HepG2 (cell line): ENCODE results near the gene ELF2. TPM values are rescaled to one million over a fixed set of nuclear protein-coding genes. Genes with fewer than 3 reads are reported as not detected.

Experiments
- GPN1 ChIP-seq: sonication (generic); formaldehyde crosslinking; IDR thresholded peaks from 2 replicates; pipeline ENCODE4 v1.5.1; 2020; ENCODE audit warnings: missing genetic modification reagents, borderline replicate concordance
- HNF4G ChIP-seq, 2 experiments: sonication (generic) in 1 of 2; formaldehyde crosslinking in 1 of 2; IDR thresholded peaks; 2 replicates each; pipeline versions ENCODE4 v1.4.0 to v1.6.1; 2011 to 2020; ENCODE audit warnings: borderline replicate concordance in 2 of 2, low read depth in 2 of 2, mild to moderate bottlenecking in 2 of 2, low read length in 1 of 2, missing genetic modification reagents in 1 of 2, moderate library complexity in 1 of 2
- NAIF1 ChIP-seq: sonication (generic); formaldehyde crosslinking; IDR thresholded peaks from 2 replicates; pipeline ENCODE4 v1.5.0; 2020; ENCODE audit warnings: mild to moderate bottlenecking, missing genetic modification reagents, borderline replicate concordance
- RAD21 ChIP-seq: fragments of 450-650 bp; formaldehyde crosslinking; IDR thresholded peaks from 2 replicates; pipeline ENCODE4 v1.5.0; 2020; ENCODE audit warnings: mild to moderate bottlenecking
- ZBTB21 ChIP-seq: sonication (generic); formaldehyde crosslinking; IDR thresholded peaks from 2 replicates; pipeline ENCODE4 v1.4.0; 2020; ENCODE audit warnings: missing genetic modification reagents
- ZFP90 ChIP-seq: sonication (generic); formaldehyde crosslinking; IDR thresholded peaks from 2 replicates; pipeline ENCODE4 v1.8.0; 2022; ENCODE audit warnings: missing genetic modification reagents, mild to moderate bottlenecking, inconsistent platforms, borderline replicate concordance
- ZNF484 ChIP-seq: sonication (generic); formaldehyde crosslinking; IDR thresholded peaks from 2 replicates; pipeline ENCODE4 v1.5.1; 2020; ENCODE audit warnings: mild to moderate bottlenecking, low read depth, missing genetic modification reagents, borderline replicate concordance
- polyA plus RNA-seq, 8 experiments: library from polyadenylated mRNA; depleted of rRNA in 3 of 8; stranded (reverse) in 7 of 8; unstranded in 1 of 8; fragments of >200 nt; fragmentation: Illumina TruSeq in 4 of 8; extraction: Trizol in 4 of 8; gene quantifications; 2 replicates each; pipeline versions ENCODE4 v1.2.1 to v1.2.3, GENCODE V29; 2011 to 2016; ENCODE audit warnings: low read depth in 4 of 8, missing spikeins in 1 of 8, mixed read lengths in 1 of 8; ENCODE audit not compliant: insufficient read depth in 1 of 8
- total RNA-seq, 5 experiments: library from RNA; depleted of rRNA; stranded (reverse); fragments of >200 nt; fragmentation: Illumina TruSeq; extraction: Trizol; gene quantifications; 2 replicates each; pipeline ENCODE4 v1.2.3, GENCODE V29; 2016; ENCODE audit warnings: low read depth in 1 of 5
- TF ChIP-seq, protein P1 (sequence below): sonication (generic); formaldehyde crosslinking; IDR thresholded peaks from 2 replicates; pipeline ENCODE4 v1.4.0; 2020; ENCODE audit warnings: mild to moderate bottlenecking, missing genetic modification reagents, borderline replicate concordance
- TF ChIP-seq, protein P2 (sequence below): sonication (generic); formaldehyde crosslinking; IDR thresholded peaks from 2 replicates; pipeline ENCODE4 v1.4.0; 2020; ENCODE audit warnings: mild to moderate bottlenecking, missing genetic modification reagents
- TF ChIP-seq, protein P3 (sequence below): sonication (generic); formaldehyde crosslinking; conservative IDR thresholded peaks from 2 replicates; pipeline ENCODE4 v1.8.0; 2022; ENCODE audit warnings: mild to moderate bottlenecking, moderate library complexity, missing genetic modification reagents
- TF ChIP-seq, protein P4 (sequence below): sonication (generic); formaldehyde crosslinking; IDR thresholded peaks from 2 replicates; pipeline ENCODE4 v1.8.0; 2022; ENCODE audit warnings: low read depth, missing genetic modification reagents
- TF ChIP-seq, protein P5 (sequence below): IDR thresholded peaks from 2 replicates; pipeline ENCODE4 v1.6.1; 2012; ENCODE audit warnings: low read length, improper control_type of control experiment

The ELF2 gene
- total and polyA plus RNA-seq, 2 of the 13 experiments (the other 11 are each of a cell fraction or from before 2014, with no cell fraction given) = 28.6 to 35.4 TPM

DNA sequence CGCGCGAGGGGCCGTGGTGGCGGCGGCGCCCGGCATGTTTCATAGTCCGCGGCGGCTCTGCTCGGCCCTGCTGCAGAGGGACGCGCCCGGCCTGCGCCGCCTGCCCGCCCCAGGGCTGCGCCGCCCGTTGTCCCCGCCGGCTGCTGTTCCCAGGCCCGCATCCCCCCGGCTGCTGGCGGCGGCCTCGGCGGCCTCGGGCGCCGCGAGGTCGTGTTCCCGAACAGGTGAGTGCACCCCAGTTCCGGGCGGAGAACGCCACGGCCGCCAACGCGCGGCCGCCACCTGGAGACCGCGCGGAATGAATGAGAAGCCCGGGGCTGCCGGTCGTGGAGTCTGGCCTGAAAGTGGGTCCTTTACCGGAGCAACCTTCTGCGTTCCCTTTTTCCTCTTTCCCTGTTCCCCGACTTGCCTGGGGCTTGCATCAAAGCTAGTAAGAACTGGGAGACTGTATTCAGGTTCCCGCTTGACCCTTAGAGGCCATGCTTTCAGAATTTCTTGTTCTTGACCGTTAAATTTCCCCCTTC is 161.0 kb downstream of the ELF2 start (continued):
- TF ChIP-seq, protein P1, sequence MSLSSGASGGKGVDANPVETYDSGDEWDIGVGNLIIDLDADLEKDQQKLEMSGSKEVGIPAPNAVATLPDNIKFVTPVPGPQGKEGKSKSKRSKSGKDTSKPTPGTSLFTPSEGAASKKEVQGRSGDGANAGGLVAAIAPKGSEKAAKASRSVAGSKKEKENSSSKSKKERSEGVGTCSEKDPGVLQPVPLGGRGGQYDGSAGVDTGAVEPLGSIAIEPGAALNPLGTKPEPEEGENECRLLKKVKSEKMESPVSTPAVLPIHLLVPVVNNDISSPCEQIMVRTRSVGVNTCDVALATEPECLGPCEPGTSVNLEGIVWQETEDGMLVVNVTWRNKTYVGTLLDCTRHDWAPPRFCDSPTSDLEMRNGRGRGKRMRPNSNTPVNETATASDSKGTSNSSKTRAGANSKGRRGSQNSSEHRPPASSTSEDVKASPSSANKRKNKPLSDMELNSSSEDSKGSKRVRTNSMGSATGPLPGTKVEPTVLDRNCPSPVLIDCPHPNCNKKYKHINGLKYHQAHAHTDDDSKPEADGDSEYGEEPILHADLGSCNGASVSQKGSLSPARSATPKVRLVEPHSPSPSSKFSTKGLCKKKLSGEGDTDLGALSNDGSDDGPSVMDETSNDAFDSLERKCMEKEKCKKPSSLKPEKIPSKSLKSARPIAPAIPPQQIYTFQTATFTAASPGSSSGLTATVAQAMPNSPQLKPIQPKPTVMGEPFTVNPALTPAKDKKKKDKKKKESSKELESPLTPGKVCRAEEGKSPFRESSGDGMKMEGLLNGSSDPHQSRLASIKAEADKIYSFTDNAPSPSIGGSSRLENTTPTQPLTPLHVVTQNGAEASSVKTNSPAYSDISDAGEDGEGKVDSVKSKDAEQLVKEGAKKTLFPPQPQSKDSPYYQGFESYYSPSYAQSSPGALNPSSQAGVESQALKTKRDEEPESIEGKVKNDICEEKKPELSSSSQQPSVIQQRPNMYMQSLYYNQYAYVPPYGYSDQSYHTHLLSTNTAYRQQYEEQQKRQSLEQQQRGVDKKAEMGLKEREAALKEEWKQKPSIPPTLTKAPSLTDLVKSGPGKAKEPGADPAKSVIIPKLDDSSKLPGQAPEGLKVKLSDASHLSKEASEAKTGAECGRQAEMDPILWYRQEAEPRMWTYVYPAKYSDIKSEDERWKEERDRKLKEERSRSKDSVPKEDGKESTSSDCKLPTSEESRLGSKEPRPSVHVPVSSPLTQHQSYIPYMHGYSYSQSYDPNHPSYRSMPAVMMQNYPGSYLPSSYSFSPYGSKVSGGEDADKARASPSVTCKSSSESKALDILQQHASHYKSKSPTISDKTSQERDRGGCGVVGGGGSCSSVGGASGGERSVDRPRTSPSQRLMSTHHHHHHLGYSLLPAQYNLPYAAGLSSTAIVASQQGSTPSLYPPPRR (CRISPR knock-in tag) = no peak
- TF ChIP-seq ZNF484 (CRISPR knock-in tag) (no peak), RAD21 (CRISPR knock-in tag) (peak; percentile 5; the same call in 1 of the 2 replicates), HNF4G (IDR thresholded peaks at IDR 0.05; ENCODE audit: borderline replicate concordance, low read depth, low read length) (0 out of 2 replicates have a peak, but pooled peaks have one; percentile 1), HNF4G (CRISPR knock-in tag; IDR thresholded peaks at IDR 0.05; ENCODE audit: borderline replicate concordance, low read depth) (no peak), GPN1 (no peak), ZFP90 (no peak), ZBTB21 (no peak), NAIF1 (no peak)
- TF ChIP-seq, protein P2, sequence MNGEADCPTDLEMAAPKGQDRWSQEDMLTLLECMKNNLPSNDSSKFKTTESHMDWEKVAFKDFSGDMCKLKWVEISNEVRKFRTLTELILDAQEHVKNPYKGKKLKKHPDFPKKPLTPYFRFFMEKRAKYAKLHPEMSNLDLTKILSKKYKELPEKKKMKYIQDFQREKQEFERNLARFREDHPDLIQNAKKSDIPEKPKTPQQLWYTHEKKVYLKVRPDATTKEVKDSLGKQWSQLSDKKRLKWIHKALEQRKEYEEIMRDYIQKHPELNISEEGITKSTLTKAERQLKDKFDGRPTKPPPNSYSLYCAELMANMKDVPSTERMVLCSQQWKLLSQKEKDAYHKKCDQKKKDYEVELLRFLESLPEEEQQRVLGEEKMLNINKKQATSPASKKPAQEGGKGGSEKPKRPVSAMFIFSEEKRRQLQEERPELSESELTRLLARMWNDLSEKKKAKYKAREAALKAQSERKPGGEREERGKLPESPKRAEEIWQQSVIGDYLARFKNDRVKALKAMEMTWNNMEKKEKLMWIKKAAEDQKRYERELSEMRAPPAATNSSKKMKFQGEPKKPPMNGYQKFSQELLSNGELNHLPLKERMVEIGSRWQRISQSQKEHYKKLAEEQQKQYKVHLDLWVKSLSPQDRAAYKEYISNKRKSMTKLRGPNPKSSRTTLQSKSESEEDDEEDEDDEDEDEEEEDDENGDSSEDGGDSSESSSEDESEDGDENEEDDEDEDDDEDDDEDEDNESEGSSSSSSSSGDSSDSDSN (CRISPR knock-in tag) = peak; percentile 69; the same call in 1 of the 2 replicates
- TF ChIP-seq, protein P3, sequence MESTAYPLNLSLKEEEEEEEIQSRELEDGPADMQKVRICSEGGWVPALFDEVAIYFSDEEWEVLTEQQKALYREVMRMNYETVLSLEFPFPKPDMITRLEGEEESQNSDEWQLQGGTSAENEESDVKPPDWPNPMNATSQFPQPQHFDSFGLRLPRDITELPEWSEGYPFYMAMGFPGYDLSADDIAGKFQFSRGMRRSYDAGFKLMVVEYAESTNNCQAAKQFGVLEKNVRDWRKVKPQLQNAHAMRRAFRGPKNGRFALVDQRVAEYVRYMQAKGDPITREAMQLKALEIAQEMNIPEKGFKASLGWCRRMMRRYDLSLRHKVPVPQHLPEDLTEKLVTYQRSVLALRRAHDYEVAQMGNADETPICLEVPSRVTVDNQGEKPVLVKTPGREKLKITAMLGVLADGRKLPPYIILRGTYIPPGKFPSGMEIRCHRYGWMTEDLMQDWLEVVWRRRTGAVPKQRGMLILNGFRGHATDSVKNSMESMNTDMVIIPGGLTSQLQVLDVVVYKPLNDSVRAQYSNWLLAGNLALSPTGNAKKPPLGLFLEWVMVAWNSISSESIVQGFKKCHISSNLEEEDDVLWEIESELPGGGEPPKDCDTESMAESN (CRISPR knock-in tag) = 0 out of 2 replicates have a peak, but pooled peaks have one; percentile 47
- TF ChIP-seq, protein P4, sequence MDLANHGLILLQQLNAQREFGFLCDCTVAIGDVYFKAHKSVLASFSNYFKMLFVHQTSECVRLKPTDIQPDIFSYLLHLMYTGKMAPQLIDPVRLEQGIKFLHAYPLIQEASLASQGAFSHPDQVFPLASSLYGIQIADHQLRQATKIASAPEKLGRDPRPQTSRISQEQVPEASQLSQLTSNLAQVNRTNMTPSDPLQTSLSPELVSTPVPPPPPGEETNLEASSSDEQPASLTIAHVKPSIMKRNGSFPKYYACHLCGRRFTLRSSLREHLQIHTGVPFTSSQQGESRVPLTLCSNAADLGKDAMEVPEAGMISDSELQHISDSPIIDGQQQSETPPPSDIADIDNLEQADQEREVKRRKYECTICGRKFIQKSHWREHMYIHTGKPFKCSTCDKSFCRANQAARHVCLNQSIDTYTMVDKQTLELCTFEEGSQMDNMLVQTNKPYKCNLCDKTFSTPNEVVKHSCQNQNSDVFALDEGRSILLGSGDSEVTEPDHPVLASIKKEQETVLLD = peak; percentile 12; the same call in 1 of the 2 replicates
- TF ChIP-seq, protein P5, sequence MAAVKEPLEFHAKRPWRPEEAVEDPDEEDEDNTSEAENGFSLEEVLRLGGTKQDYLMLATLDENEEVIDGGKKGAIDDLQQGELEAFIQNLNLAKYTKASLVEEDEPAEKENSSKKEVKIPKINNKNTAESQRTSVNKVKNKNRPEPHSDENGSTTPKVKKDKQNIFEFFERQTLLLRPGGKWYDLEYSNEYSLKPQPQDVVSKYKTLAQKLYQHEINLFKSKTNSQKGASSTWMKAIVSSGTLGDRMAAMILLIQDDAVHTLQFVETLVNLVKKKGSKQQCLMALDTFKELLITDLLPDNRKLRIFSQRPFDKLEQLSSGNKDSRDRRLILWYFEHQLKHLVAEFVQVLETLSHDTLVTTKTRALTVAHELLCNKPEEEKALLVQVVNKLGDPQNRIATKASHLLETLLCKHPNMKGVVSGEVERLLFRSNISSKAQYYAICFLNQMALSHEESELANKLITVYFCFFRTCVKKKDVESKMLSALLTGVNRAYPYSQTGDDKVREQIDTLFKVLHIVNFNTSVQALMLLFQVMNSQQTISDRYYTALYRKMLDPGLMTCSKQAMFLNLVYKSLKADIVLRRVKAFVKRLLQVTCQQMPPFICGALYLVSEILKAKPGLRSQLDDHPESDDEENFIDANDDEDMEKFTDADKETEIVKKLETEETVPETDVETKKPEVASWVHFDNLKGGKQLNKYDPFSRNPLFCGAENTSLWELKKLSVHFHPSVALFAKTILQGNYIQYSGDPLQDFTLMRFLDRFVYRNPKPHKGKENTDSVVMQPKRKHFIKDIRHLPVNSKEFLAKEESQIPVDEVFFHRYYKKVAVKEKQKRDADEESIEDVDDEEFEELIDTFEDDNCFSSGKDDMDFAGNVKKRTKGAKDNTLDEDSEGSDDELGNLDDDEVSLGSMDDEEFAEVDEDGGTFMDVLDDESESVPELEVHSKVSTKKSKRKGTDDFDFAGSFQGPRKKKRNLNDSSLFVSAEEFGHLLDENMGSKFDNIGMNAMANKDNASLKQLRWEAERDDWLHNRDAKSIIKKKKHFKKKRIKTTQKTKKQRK = no peak
